ENCODE data around the gene TSGA10IP. TPM values are rescaled to one million over a fixed set of nuclear protein-coding genes. Genes with fewer than 3 reads are reported as not detected.

The TSGA10IP gene
- total RNA-seq, 1 donor from 2014 or later = not detected

DNA sequence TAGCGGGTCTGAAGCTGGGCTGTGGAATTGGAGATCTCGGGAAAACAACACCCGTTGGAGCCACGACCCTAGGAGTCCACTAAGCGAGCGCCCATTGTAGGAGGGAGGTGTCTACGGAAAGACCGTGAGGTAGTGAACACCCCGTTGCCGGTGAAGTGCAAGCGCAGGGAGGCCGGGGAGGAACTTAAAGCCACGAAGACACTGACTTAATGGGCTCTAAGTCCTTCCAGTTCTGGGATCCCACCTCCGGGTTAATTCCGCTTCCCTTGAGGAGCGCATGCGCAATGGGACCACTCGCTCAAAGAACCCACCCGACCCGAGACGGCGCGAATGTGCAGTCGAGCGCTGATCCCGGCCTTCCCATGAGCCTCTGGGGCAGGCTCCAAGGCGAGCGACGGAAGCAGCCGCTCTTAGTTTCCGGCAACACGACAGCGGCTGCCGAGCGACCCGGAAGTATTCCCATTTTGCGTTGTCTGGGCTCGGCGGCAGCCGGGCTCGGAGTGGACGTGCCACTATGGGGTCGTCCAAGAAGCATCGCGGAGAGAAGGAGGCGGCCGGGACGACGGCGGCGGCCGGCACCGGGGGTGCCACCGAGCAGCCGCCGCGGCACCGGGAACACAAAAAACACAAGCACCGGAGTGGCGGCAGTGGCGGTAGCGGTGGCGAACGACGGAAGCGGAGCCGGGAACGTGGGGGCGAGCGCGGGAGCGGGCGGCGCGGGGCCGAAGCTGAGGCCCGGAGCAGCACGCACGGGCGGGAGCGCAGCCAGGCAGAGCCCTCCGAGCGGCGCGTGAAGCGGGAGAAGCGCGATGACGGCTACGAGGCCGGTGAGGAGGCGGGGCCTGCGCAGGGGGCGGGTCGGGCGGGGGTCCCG is 16.2 kb downstream of the TSGA10IP start, which contains the start of gene SART1:
TSS of gene SART1 (plus strand) at position 468 of the 874 bp plus-strand sequence. CDS start at position 515, 47 bp downstream.
- DNase-seq (ENCODE audit: low read depth) = peak; percentile 92
- Histone ChIP-seq H3K27me3 (ENCODE audit: control insufficient read depth, insufficient read depth, low read length) (no peaks in the 10 kb centered on the region), H3K36me3 (ENCODE audit: control insufficient read depth, insufficient read depth, low read length) (peaks cover 2% of the 10 kb centered on the region), H3K4me3 (ENCODE audit: low read depth, low read length) (peak within 1 kb of the TSS; percentile 94)
- TF ChIP-seq, protein P1, sequence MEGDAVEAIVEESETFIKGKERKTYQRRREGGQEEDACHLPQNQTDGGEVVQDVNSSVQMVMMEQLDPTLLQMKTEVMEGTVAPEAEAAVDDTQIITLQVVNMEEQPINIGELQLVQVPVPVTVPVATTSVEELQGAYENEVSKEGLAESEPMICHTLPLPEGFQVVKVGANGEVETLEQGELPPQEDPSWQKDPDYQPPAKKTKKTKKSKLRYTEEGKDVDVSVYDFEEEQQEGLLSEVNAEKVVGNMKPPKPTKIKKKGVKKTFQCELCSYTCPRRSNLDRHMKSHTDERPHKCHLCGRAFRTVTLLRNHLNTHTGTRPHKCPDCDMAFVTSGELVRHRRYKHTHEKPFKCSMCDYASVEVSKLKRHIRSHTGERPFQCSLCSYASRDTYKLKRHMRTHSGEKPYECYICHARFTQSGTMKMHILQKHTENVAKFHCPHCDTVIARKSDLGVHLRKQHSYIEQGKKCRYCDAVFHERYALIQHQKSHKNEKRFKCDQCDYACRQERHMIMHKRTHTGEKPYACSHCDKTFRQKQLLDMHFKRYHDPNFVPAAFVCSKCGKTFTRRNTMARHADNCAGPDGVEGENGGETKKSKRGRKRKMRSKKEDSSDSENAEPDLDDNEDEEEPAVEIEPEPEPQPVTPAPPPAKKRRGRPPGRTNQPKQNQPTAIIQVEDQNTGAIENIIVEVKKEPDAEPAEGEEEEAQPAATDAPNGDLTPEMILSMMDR (IDR thresholded peaks at IDR 0.05; ENCODE audit: insufficient read depth, low read length, poor library complexity, severe bottlenecking) = no peak

DNA sequence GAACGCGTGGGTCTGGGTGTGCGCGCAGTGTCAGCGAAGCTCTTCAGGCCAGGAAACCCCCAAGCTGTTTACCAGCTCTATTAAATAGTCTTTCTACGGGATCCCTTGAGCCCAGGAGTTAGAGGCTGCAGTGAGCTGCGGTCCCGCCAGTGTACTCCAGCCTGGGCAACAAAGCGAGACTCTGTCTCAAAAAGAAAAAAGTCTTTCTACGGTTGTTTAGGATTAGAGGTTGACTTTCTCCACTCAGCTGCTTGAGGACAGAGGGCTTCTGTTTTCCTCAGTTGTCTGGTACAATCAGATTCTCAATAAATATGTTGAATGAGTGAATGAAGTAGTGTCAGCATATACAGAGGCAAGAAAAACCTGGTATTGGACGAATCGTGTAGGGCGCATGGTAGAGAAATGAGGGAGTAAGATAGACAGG is 16.9 kb downstream of the TSGA10IP start:
- Histone ChIP-seq H3K4me3 (ENCODE audit: low read depth, low read length) (peak overlapping the region; percentile 94), H3K36me3 (ENCODE audit: control insufficient read depth, insufficient read depth, low read length) (peaks cover 2% of the 10 kb centered on the region), H3K27me3 (ENCODE audit: control insufficient read depth, insufficient read depth, low read length) (no peaks in the 10 kb centered on the region)
- no peak for DNase-seq (ENCODE audit: low read depth)
- TF ChIP-seq, protein P1 (IDR thresholded peaks at IDR 0.05; ENCODE audit: insufficient read depth, low read length, poor library complexity, severe bottlenecking) = no peak

DNA sequence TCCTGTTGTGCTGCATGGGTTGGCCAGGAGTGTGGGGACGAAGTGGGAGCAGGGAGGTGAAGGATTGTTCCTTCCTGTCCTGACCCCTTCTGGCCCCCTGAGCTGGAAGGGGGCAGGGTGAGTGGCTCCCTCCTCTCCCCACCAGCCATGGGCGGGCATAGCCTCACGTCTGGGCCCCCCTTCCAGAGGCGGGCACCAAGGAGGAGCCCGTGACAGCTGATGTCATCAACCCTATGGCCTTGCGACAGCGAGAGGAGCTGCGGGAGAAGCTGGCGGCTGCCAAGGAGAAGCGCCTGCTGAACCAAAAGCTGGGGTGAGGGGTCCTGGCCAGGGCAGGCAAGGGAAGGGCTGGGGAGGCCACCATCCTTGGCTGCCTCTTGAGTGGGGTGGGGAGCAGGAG is 19.6 kb downstream of the TSGA10IP start:
- H3K27me3 ChIP-seq (ENCODE audit: control insufficient read depth, insufficient read depth, low read length) = no peaks in the 10 kb centered on the region
- DNase-seq (ENCODE audit: low read depth) = no peak
- TF ChIP-seq, protein P1 (IDR thresholded peaks at IDR 0.05; ENCODE audit: insufficient read depth, low read length, poor library complexity, severe bottlenecking) = no peak
- peaks cover 3% of the 10 kb centered on the region for H3K36me3 ChIP-seq (ENCODE audit: control insufficient read depth, insufficient read depth, low read length)
- H3K4me3 ChIP-seq (ENCODE audit: low read depth, low read length) = no peak overlapping the region

DNA sequence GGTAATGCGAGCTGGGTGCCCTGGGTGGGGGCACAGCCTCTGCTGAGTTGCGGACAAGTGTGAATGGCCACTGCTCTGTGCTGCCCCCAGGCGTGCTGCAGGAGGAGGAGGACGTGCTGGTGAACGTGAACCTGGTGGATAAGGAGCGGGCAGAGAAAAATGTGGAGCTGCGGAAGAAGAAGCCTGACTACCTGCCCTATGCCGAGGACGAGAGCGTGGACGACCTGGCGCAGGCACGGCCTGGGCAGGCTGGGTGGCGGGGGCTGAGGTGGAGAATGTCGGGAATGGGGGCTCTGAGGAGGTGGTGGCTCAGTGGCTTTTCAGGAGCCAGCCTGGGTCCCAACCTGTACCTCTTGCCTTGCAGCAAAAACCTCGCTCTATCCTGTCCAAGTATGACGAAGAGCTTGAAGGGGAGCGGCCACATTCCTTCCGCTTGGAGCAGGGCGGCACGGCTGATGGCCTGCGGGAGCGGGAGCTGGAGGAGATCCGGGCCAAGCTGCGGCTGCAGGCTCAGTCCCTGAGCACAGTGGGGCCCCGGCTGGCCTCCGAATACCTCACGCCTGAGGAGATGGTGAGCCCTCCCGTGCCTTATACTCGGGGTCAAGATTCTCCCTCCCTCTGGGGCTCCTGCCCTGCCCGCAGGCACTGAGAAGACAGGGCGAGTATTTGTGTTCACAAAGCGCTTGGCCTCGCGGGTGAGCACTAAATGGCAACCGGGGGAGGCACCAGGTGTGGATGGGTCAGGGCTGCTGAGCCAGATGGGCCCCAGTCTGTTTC is 20.9 kb downstream of the TSGA10IP start:
- H3K36me3 ChIP-seq (ENCODE audit: control insufficient read depth, insufficient read depth, low read length) = peaks cover 3% of the 10 kb centered on the region
- H3K4me3 ChIP-seq (ENCODE audit: low read depth, low read length) = no peak overlapping the region
- no peak for DNase-seq (ENCODE audit: low read depth)
- no peaks in the 10 kb centered on the region for H3K27me3 ChIP-seq (ENCODE audit: control insufficient read depth, insufficient read depth, low read length)
- TF ChIP-seq, protein P1 (IDR thresholded peaks at IDR 0.05; ENCODE audit: insufficient read depth, low read length, poor library complexity, severe bottlenecking) = no peak

DNA sequence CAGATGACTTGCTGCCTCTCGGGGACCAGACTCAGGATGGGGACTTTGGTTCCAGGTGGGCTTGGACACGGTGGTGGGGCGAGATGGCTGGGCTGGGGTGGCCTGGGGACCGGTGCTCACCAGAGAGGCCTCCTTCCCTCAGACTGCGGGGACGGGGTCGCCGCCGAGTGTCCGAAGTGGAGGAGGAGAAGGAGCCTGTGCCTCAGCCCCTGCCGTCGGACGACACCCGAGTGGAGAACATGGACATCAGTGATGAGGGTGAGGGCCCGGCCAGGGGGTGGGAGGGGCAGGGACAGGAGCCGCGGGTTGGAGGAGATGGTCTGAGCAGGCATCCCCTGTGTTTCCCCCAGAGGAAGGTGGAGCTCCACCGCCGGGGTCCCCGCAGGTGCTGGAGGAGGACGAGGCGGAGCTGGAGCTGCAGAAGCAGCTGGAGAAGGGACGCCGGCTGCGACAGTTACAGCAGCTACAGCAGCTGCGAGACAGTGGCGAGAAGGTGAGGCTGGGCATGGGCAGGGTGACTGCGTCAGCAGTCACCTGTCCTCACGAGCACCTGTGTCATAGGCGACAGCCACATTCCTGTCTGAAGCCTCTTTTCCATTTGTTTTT is 22.2 kb downstream of the TSGA10IP start:
- no peak for DNase-seq (ENCODE audit: low read depth)
- no peaks in the 10 kb centered on the region for H3K27me3 ChIP-seq (ENCODE audit: control insufficient read depth, insufficient read depth, low read length)
- peaks cover 3% of the 10 kb centered on the region for H3K36me3 ChIP-seq (ENCODE audit: control insufficient read depth, insufficient read depth, low read length)
- H3K4me3 ChIP-seq (ENCODE audit: low read depth, low read length) = no peak overlapping the region
- TF ChIP-seq, protein P1 (IDR thresholded peaks at IDR 0.05; ENCODE audit: insufficient read depth, low read length, poor library complexity, severe bottlenecking) = no peak

Measured in kidney epithelial cell (primary cell).